SK-N-SH (cell line): Measurements from ENCODE around the gene ATRN. TPM values are rescaled to one million over a fixed set of nuclear protein-coding genes. Genes with fewer than 3 reads are reported as not detected.

Source experiments
- CTCF ChIA-PET: fragments of 300-600, 350-600 bp; formaldehyde crosslinking; extraction: SDS; loops from one replicate; lab custom pipeline; 2021; lab: Yijun Ruan, JAX
- POLR2A ChIA-PET: fragments of 350-600 bp; sonication (Branson Sonifier 250); formaldehyde crosslinking; extraction: SDS; loops from one replicate; lab custom pipeline; 2020; ENCODE audit warnings: antibody characterized with exemption, inconsistent platforms; lab: Yijun Ruan, JAX
- DNase-seq: peaks from one replicate; pipeline ENCODE4 v3.0.0; 2012
- H2AFZ ChIP-seq: fragments of 200-600 bp; sonication (generic); 2 replicates; pipeline ENCODE4 v1.8.1; 2016; ENCODE audit warnings: antibody characterized with exemption, mild to moderate bottlenecking, low read depth
- H3F3A ChIP-seq: fragments of 200-600 bp; sonication (generic); replicated peaks from 2 replicates; pipeline ENCODE3; 2016; ENCODE audit warnings: antibody characterized with exemption, mild to moderate bottlenecking; ENCODE audit not compliant: insufficient read depth
- H3K27ac ChIP-seq, 2 experiments: fragments of 200-500 bp in 1 of 2; fragments of 200-600 bp in 1 of 2; sonication (Bioruptor generic) in 1 of 2; sonication (generic), shearing (Covaris generic) in 1 of 2; 2 replicates each; pipeline versions ENCODE4 v1.5.1 to v1.6.1; 2014 to 2016; ENCODE audit warnings: low read depth in 2 of 2, inconsistent platforms in 1 of 2, low read length in 1 of 2, mild to moderate bottlenecking in 1 of 2, mixed read lengths in 1 of 2
- H3K27me3 ChIP-seq: fragments of 200-600 bp; sonication (generic), shearing (Covaris generic); 2 replicates; pipeline ENCODE4 v1.6.1; 2016; ENCODE audit warnings: mixed run types; ENCODE audit not compliant: insufficient read depth
- H3K36me3 ChIP-seq, 2 experiments: fragments of 200-500 bp in 1 of 2; fragments of 200-600 bp in 1 of 2; sonication (Bioruptor generic) in 1 of 2; sonication (generic) in 1 of 2; replicated peaks in 1 of 2; 2 replicates each; pipeline versions ENCODE3 to v1.5.1; 2014 to 2016; ENCODE audit warnings: low read length in 1 of 2, mild to moderate bottlenecking in 1 of 2; ENCODE audit not compliant: insufficient read depth in 2 of 2, control insufficient read depth in 1 of 2
- H3K4me1 ChIP-seq, 2 experiments: fragments of 200-500 bp in 1 of 2; fragments of 200-600 bp in 1 of 2; sonication (Bioruptor generic) in 1 of 2; sonication (generic), shearing (Covaris generic) in 1 of 2; 2 replicates each; pipeline versions ENCODE4 v1.5.1 to v1.6.1; 2014 to 2016; ENCODE audit warnings: low read depth in 1 of 2, low read length in 1 of 2, mixed run types in 1 of 2; ENCODE audit not compliant: insufficient read depth in 2 of 2, control insufficient read depth in 1 of 2
- H3K4me2 ChIP-seq: fragments of 200-600 bp; sonication (generic), shearing (Covaris generic); 2 replicates; pipeline ENCODE4 v1.6.1; 2017; ENCODE audit warnings: mixed run types
- H3K4me3 ChIP-seq, 2 experiments: fragments of 200-500 bp in 1 of 2; fragments of 200-600 bp in 1 of 2; sonication (Bioruptor generic) in 1 of 2; sonication (generic), shearing (Covaris generic) in 1 of 2; 2 replicates each; pipeline versions ENCODE4 v1.5.1 to v1.8.1; 2014 to 2016; ENCODE audit warnings: low read depth in 2 of 2, inconsistent platforms in 1 of 2, low read length in 1 of 2, mild to moderate bottlenecking in 1 of 2, mixed read lengths in 1 of 2, moderate library complexity in 1 of 2
- H3K79me2 ChIP-seq: fragments of 200-600 bp; sonication (generic); 2 replicates; pipeline ENCODE4 v1.8.1; 2017; ENCODE audit warnings: mild to moderate bottlenecking; ENCODE audit not compliant: insufficient read depth
- H3K9ac ChIP-seq: fragments of 200-600 bp; sonication (generic); 2 replicates; pipeline ENCODE4 v1.6.1; 2017; ENCODE audit warnings: mixed run types
- H3K9me2 ChIP-seq: fragments of 200-600 bp; sonication (generic); 2 replicates; pipeline ENCODE4 v1.6.1; 2017; ENCODE audit warnings: mixed run types
- H3K9me3 ChIP-seq: fragments of 200-600 bp; sonication (generic); 2 replicates; pipeline ENCODE4 v1.6.1; 2017; ENCODE audit warnings: mixed run types, mild to moderate bottlenecking, moderate library complexity
- H4K20me1 ChIP-seq: fragments of 200-600 bp; sonication (generic); 2 replicates; pipeline ENCODE4 v1.6.1; 2017; ENCODE audit warnings: mild to moderate bottlenecking, mixed run types; ENCODE audit not compliant: insufficient read depth
- CHD2 ChIP-seq: fragments of 150-350 bp; IDR thresholded peaks from 2 replicates; pipeline ENCODE4 v1.6.1; 2018; ENCODE audit warnings: low read length; ENCODE audit not compliant: partially characterized antibody
- ELF1 ChIP-seq: IDR thresholded peaks from 2 replicates; pipeline ENCODE4 v1.4.0; 2012
- GABPA ChIP-seq: IDR thresholded peaks from 2 replicates; pipeline ENCODE4 v1.4.0; 2012; ENCODE audit warnings: low read depth, mild to moderate bottlenecking
- IRF3 ChIP-seq: fragments of 150-350 bp; IDR thresholded peaks from 2 replicates; pipeline ENCODE4 v1.6.1; 2016; ENCODE audit warnings: mild to moderate bottlenecking, low read depth, low read length
- MXI1 ChIP-seq: IDR thresholded peaks from 2 replicates; pipeline ENCODE4 v1.6.1; 2012; ENCODE audit warnings: mild to moderate bottlenecking, low read depth, low read length, improper control_type of control experiment
- SMC3 ChIP-seq: IDR thresholded peaks from 2 replicates; pipeline ENCODE4 v1.6.1; 2012; ENCODE audit warnings: low read depth, low read length, improper control_type of control experiment
- ZBTB33 ChIP-seq: IDR thresholded peaks from 2 replicates; pipeline ENCODE4 v1.4.0; 2012; ENCODE audit warnings: low read depth, borderline replicate concordance
- WGBS: methylation state at CpG from one replicate; pipeline ENCODE4 v1.1.6; 2017; ENCODE audit warnings: low lambda C conversion rate; 5-methylcytosine and 5-hydroxymethylcytosine counted together
- polyA plus RNA-seq, 3 experiments: library from polyadenylated mRNA; depleted of rRNA; stranded (reverse); fragments of >200 nt; gene quantifications; 2 replicates each; pipeline ENCODE4 v1.2.3, GENCODE V29; 2012
- TF ChIP-seq, protein P1 (sequence below): IDR thresholded peaks from 2 replicates; pipeline ENCODE4 v1.6.1; 2012; ENCODE audit warnings: mild to moderate bottlenecking, low read depth, low read length, moderate library complexity
- TF ChIP-seq, protein P2 (sequence below): IDR thresholded peaks from 2 replicates; pipeline ENCODE4 v1.4.0; 2012; ENCODE audit warnings: low read depth, borderline replicate concordance

The ATRN gene
- polyA plus RNA-seq, 1 of the 3 experiments (the other 2 are of a cell fraction) = 33.8 TPM

GRCh38 chr20:3454831-3455230 is 16.0 kb upstream of the ATRN start:
- Histone ChIP-seq H3K27ac (no peak overlapping the region), H3K9me3 (no peaks in the 10 kb centered on the region), H3K27me3 (no peaks in the 10 kb centered on the region; the same call in 1 of the 2 replicates), H3K36me3 (no peaks in the 10 kb centered on the region), H3K4me1 (peaks cover 0 to 5% of the 10 kb centered on the region in 2 experiments; a peak in 1 of 4 replicates), H4K20me1 (no peaks in the 10 kb centered on the region), H2AFZ (no peak overlapping the region), H3F3A (no peaks in the 10 kb centered on the region), H3K9ac (no peak overlapping the region), H3K4me3 (no peak overlapping the region), H3K9me2 (no peaks in the 10 kb centered on the region), H3K79me2 (no peaks in the 10 kb centered on the region), H3K4me2 (no peak overlapping the region)
- ChIA-PET POLR2A (no interaction called here), CTCF (interaction anchor here (1.5 kb wide), 1 partner anchor 15 kb away, joined by 5 read pairs; no protein-coding TSS in a partner anchor)
- TF ChIP-seq SMC3 (no peak), ELF1 (no peak), ZBTB33 (no peak)
- no peak for DNase-seq
- 38% methylated on average over 5 of the region's 5 CpGs for WGBS

DNA sequence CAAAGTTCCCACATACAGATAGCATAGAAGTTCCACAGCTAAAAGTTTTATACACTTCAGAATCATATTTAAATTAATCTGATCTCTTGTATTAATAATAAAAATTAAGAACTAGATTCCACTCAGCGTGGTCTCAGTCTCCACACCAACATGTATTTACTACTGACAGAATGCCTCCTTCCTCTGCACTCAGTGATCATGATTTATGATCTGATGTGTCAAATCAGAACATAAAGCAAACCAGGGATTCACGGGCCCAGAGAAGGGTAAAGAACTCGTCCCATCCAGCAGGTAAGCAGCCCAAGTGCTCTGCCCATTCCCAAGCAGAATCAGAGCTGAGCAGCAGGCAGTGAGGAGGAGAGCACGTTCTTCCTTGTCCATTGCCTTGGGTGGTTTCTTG is 14.2 kb upstream of the ATRN start:
- Histone ChIP-seq H3K27me3 (no peaks in the 10 kb centered on the region; the same call in 1 of the 2 replicates), H3K9ac (no peak overlapping the region), H2AFZ (no peak overlapping the region), H3K79me2 (no peaks in the 10 kb centered on the region), H3K4me1 (peaks cover 0 to 7% of the 10 kb centered on the region in 2 experiments; a peak in 2 of 4 replicates), H3F3A (no peaks in the 10 kb centered on the region), H3K36me3 (no peaks in the 10 kb centered on the region), H4K20me1 (no peaks in the 10 kb centered on the region), H3K4me3 (no peak overlapping the region), H3K4me2 (no peak overlapping the region), H3K27ac (no peak overlapping the region), H3K9me2 (no peaks in the 10 kb centered on the region), H3K9me3 (no peaks in the 10 kb centered on the region)
- WGBS = 13% methylated on average over 4 of the region's 4 CpGs
- no peak for TF ChIP-seq MXI1
- TF ChIP-seq, protein P1, sequence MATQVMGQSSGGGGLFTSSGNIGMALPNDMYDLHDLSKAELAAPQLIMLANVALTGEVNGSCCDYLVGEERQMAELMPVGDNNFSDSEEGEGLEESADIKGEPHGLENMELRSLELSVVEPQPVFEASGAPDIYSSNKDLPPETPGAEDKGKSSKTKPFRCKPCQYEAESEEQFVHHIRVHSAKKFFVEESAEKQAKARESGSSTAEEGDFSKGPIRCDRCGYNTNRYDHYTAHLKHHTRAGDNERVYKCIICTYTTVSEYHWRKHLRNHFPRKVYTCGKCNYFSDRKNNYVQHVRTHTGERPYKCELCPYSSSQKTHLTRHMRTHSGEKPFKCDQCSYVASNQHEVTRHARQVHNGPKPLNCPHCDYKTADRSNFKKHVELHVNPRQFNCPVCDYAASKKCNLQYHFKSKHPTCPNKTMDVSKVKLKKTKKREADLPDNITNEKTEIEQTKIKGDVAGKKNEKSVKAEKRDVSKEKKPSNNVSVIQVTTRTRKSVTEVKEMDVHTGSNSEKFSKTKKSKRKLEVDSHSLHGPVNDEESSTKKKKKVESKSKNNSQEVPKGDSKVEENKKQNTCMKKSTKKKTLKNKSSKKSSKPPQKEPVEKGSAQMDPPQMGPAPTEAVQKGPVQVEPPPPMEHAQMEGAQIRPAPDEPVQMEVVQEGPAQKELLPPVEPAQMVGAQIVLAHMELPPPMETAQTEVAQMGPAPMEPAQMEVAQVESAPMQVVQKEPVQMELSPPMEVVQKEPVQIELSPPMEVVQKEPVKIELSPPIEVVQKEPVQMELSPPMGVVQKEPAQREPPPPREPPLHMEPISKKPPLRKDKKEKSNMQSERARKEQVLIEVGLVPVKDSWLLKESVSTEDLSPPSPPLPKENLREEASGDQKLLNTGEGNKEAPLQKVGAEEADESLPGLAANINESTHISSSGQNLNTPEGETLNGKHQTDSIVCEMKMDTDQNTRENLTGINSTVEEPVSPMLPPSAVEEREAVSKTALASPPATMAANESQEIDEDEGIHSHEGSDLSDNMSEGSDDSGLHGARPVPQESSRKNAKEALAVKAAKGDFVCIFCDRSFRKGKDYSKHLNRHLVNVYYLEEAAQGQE = no peak
- TF ChIP-seq ZBTB33 = no peak
- TF ChIP-seq CHD2 = no peak
- no peak for TF ChIP-seq GABPA
- TF ChIP-seq, protein P2, sequence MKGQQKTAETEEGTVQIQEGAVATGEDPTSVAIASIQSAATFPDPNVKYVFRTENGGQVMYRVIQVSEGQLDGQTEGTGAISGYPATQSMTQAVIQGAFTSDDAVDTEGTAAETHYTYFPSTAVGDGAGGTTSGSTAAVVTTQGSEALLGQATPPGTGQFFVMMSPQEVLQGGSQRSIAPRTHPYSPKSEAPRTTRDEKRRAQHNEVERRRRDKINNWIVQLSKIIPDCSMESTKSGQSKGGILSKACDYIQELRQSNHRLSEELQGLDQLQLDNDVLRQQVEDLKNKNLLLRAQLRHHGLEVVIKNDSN = no peak
- TF ChIP-seq IRF3 = no peak
- no peak for DNase-seq
- ChIA-PET CTCF (interaction anchor here (1.2 kb wide), 1 partner anchor 239 kb away, joined by 3 read pairs; no protein-coding TSS in a partner anchor), POLR2A (no interaction called here)
